ENCODE results near the gene LETM1. TPM values are rescaled to one million over a fixed set of nuclear protein-coding genes. Genes with fewer than 3 reads are reported as not detected.

Gene LETM1
- total RNA-seq, 5 donors from 2014 or later (not counting 1 experiment from before 2014, with no cell fraction given): 35.4 to 60.3 (median 53.5) TPM

- peaks cover 23 to 47% of the 10 kb centered on the region in 2 experiments for H3K4me1 ChIP-seq (ENCODE audit: control insufficient read depth in 1 of 2, extremely low read depth in 1 of 2, insufficient read depth in 2 of 2, low read length in 2 of 2)
- Mint-ChIP-seq H3K36me3 (no peaks in the 10 kb centered on the region), H3K4me1 (peaks cover 30 to 38% (median 33%) of the 10 kb centered on the region in 3 donors), H3K27me3 (no peaks in the 10 kb centered on the region), H3K27ac (peak overlapping the region in 1 of 2 donors; percentile 34), H3K9me3 (no peaks in the 10 kb centered on the region), H3K4me3 (no peak overlapping the region)
- ATAC-seq (replicated peaks in 1 of 4) (no peak), DNase-seq (no peak)
- POLR2A ChIA-PET: no interaction called here
- H3K27ac ChIP-seq (ENCODE audit: low read length): no peak overlapping the region
- H3K36me3 ChIP-seq (ENCODE audit: control insufficient read depth in 2 of 2, extremely low read depth in 1 of 2, insufficient read depth in 1 of 2, low read length in 1 of 2): peaks cover 0 to 5% of the 10 kb centered on the region in 2 donors
- peaks cover 0 to 7% of the 10 kb centered on the region in 2 experiments for H3K27me3 ChIP-seq (replicated peaks in 1 of 2; ENCODE audit: control insufficient read depth in 2 of 2, extremely low read depth in 1 of 2, insufficient read depth in 2 of 2, low read length in 1 of 2)
- no peaks in the 10 kb centered on the region for H3K9me3 ChIP-seq
- H3K4me3 ChIP-seq (ENCODE audit: control insufficient read depth in 1 of 2, extremely low read depth in 1 of 2, low read length in 1 of 2): no peak overlapping the region
- CTCF ChIA-PET: interaction anchor here in 1 of 2 donors (0.9 kb wide), 1 partner anchor 46 kb away, joined by 3 read pairs; no protein-coding TSS in a partner anchor
- 91% methylated on average over 5 of the region's 5 CpGs for WGBS (ENCODE audit: insufficient coverage)
These were observed 2.0 kb upstream of the LETM1 start for GRCh38 chr4:1857931-1858330.

GRCh38 chr4:1856943-1857699 lies 1.2 kb upstream of the LETM1 start:
- 33% methylated on average over 19 of the region's 32 CpGs for WGBS (ENCODE audit: insufficient coverage)
- DNase-seq: no peak

GRCh38 chr4:1855333-1856070 lies 454 bp downstream of the LETM1 start:
- Histone ChIP-seq H3K27ac (ENCODE audit: low read length) (peak overlapping the region; percentile 9), H3K9me3 (no peaks in the 10 kb centered on the region), H3K27me3 (replicated peaks in 1 of 2; ENCODE audit: control insufficient read depth in 2 of 2, extremely low read depth in 1 of 2, insufficient read depth in 2 of 2, low read length in 1 of 2) (peaks cover 0 to 3% of the 10 kb centered on the region in 2 experiments), H3K4me3 (ENCODE audit: control insufficient read depth in 1 of 2, extremely low read depth in 1 of 2, low read length in 1 of 2) (peak overlapping the region; percentile 52 to 86), H3K36me3 (ENCODE audit: control insufficient read depth in 2 of 2, extremely low read depth in 1 of 2, insufficient read depth in 1 of 2, low read length in 1 of 2) (peaks cover 0 to 5% of the 10 kb centered on the region in 2 donors), H3K4me1 (ENCODE audit: control insufficient read depth in 1 of 2, extremely low read depth in 1 of 2, insufficient read depth in 2 of 2, low read length in 2 of 2) (peaks cover 19 to 51% of the 10 kb centered on the region in 2 experiments)
- under 1% methylated on average over 92 of the region's 92 CpGs for WGBS (ENCODE audit: insufficient coverage)
- DNase-seq (peak in 6 of 35 experiments; percentile 4 to 34 (median 8)), ATAC-seq (replicated peaks in 1 of 4) (peak; percentile 19 to 28 (median 26))
- Mint-ChIP-seq H3K9me3 (no peaks in the 10 kb centered on the region), H3K27me3 (no peaks in the 10 kb centered on the region), H3K36me3 (no peaks in the 10 kb centered on the region), H3K27ac (no peak overlapping the region), H3K4me3 (peak overlapping the region; percentile 75 to 85 (median 84)), H3K4me1 (peaks cover 38 to 48% (median 42%) of the 10 kb centered on the region in 3 donors)
- ChIA-PET CTCF (no interaction called here), POLR2A (interaction anchor here in 1 of 2 donors (0.6 to 0.7 kb wide), 2 partner anchors 15 to 1137 kb away, joined by 3 read pairs; partner anchors contain the start of gene NSD2)

More at GRCh38 chr4:1856943-1857699, 1.2 kb upstream of the LETM1 start:
- H3K27me3 ChIP-seq (replicated peaks in 1 of 2; ENCODE audit: control insufficient read depth in 2 of 2, extremely low read depth in 1 of 2, insufficient read depth in 2 of 2, low read length in 1 of 2): peaks cover 0 to 3% of the 10 kb centered on the region in 2 experiments
- no peak for ATAC-seq (replicated peaks in 1 of 4)
- Mint-ChIP-seq H3K9me3 (no peaks in the 10 kb centered on the region), H3K36me3 (no peaks in the 10 kb centered on the region), H3K4me1 (peaks cover 33 to 41% (median 36%) of the 10 kb centered on the region in 3 donors), H3K27ac (peak overlapping the region; percentile 19 to 74), H3K27me3 (no peaks in the 10 kb centered on the region), H3K4me3 (peak overlapping the region; percentile 73 to 79 (median 75))
- ChIA-PET CTCF (interaction anchor here in 1 of 2 donors (0.9 kb wide), 1 partner anchor 47 kb away, joined by 3 read pairs; no protein-coding TSS in a partner anchor), POLR2A (no interaction called here)
- H3K4me1 ChIP-seq (ENCODE audit: control insufficient read depth in 1 of 2, extremely low read depth in 1 of 2, insufficient read depth in 2 of 2, low read length in 2 of 2): peaks cover 20 to 47% of the 10 kb centered on the region in 2 experiments
- no peak overlapping the region for H3K27ac ChIP-seq (ENCODE audit: low read length)
- H3K9me3 ChIP-seq: no peaks in the 10 kb centered on the region
- H3K4me3 ChIP-seq (ENCODE audit: control insufficient read depth in 1 of 2, extremely low read depth in 1 of 2, low read length in 1 of 2): peak overlapping the region; percentile 76 to 86
- peaks cover 0 to 5% of the 10 kb centered on the region in 2 donors for H3K36me3 ChIP-seq (ENCODE audit: control insufficient read depth in 2 of 2, extremely low read depth in 1 of 2, insufficient read depth in 1 of 2, low read length in 1 of 2)

DNA sequence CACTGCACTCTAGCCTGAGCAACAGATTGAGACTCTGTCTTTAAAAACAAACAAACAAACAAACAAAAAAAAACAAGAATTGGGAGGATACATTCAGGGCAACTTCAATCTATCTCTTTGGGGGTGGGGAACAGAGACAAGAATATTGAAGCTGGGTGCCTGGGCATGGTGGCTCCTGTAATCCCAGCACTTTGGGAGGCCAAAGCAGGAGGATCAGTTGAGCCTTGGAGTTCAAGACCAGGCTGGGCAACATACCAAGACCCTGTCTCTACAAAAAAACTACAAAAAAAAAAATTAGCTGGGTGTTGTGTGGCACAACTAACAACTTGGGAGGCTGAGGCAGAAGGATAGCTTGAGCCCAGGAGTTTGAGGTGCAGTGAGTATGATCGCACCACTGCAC lies 1.2 kb downstream of the LETM1 start:
- no peak for DNase-seq
- H3K27ac Mint-ChIP-seq: no peak overlapping the region
- no peaks in the 10 kb centered on the region for H3K27me3 Mint-ChIP-seq
- H3K4me3 Mint-ChIP-seq: peak overlapping the region; percentile 75 to 85 (median 84)
- H3K27me3 ChIP-seq (replicated peaks in 1 of 2; ENCODE audit: control insufficient read depth in 2 of 2, extremely low read depth in 1 of 2, insufficient read depth in 2 of 2, low read length in 1 of 2): peaks cover 0 to 3% of the 10 kb centered on the region in 2 experiments
- H3K36me3 ChIP-seq (ENCODE audit: control insufficient read depth in 2 of 2, extremely low read depth in 1 of 2, insufficient read depth in 1 of 2, low read length in 1 of 2): peaks cover 0 to 5% of the 10 kb centered on the region in 2 donors
- no peaks in the 10 kb centered on the region for H3K9me3 ChIP-seq
- H3K4me3 ChIP-seq (ENCODE audit: control insufficient read depth in 1 of 2, extremely low read depth in 1 of 2, low read length in 1 of 2): peak overlapping the region; percentile 52 to 86
- H3K4me1 ChIP-seq (ENCODE audit: control insufficient read depth in 1 of 2, extremely low read depth in 1 of 2, insufficient read depth in 2 of 2, low read length in 2 of 2): peaks cover 19 to 51% of the 10 kb centered on the region in 2 experiments
- ATAC-seq (replicated peaks in 1 of 4): no peak
- no peak overlapping the region for H3K27ac ChIP-seq (ENCODE audit: low read length)
- ChIA-PET POLR2A (no interaction called here), CTCF (no interaction called here)
- peaks cover 38 to 51% (median 44%) of the 10 kb centered on the region in 3 donors for H3K4me1 Mint-ChIP-seq
- no CpG with 5 or more reads among the region's 1 CpG for WGBS (ENCODE audit: insufficient coverage)
- H3K9me3 Mint-ChIP-seq: no peaks in the 10 kb centered on the region
- H3K36me3 Mint-ChIP-seq: no peaks in the 10 kb centered on the region

DNA sequence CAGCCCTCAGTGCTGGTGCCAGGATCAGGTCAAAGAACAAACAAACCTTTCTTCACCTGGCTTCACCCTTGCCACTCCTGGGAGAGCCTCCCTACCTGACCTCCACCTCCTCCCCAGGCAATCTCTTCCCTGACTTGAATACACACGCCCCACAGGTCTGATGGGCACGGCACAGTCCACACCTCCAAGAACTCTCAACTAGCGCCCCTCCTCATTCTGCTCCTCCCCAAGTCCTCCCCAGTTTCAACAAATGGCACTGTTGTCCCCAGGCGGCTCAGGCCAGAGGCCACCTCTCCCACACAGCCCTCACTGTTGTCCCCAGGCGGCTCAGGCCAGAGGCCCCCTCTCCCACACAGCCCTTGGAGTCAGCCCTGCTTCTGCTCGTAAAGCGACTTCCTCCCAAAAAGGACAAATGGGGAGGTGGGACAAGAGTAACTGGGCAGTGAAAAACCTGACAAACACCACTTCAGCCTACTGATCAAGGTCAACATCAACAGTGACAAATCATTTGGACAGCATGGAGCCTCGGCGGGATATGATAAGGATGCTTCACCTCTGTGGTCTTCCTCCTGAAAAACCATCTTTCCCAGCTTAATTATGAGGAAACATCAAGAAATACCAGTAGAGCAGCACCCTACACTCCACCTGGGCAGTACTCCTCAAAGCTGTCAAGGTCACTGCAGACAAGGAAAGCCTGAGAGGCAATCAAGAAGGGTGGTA lies 2.9 kb downstream of the LETM1 start:
- ChIA-PET CTCF (no interaction called here), POLR2A (interaction anchor here in 1 of 2 donors (0.6 kb wide), 1 partner anchor 12 kb away, joined by 3 read pairs; no protein-coding TSS in a partner anchor)
- WGBS (ENCODE audit: insufficient coverage): 98% methylated on average over 6 of the region's 9 CpGs
- H3K36me3 Mint-ChIP-seq: peaks cover 4% of the 10 kb centered on the region
- no peaks in the 10 kb centered on the region for H3K27me3 Mint-ChIP-seq
- peaks cover 0 to 5% of the 10 kb centered on the region in 2 donors for H3K36me3 ChIP-seq (ENCODE audit: control insufficient read depth in 2 of 2, extremely low read depth in 1 of 2, insufficient read depth in 1 of 2, low read length in 1 of 2)
- H3K27ac ChIP-seq (ENCODE audit: low read length): no peak overlapping the region
- H3K4me1 ChIP-seq (ENCODE audit: control insufficient read depth in 1 of 2, extremely low read depth in 1 of 2, insufficient read depth in 2 of 2, low read length in 2 of 2): peaks cover 17 to 51% of the 10 kb centered on the region in 2 experiments
- DNase-seq (no peak), ATAC-seq (replicated peaks in 1 of 4) (no peak)
- peak overlapping the region in 1 of 2 donors; percentile 34 for H3K27ac Mint-ChIP-seq
- no peak overlapping the region for H3K4me3 Mint-ChIP-seq
- H3K27me3 ChIP-seq (replicated peaks in 1 of 2; ENCODE audit: control insufficient read depth in 2 of 2, extremely low read depth in 1 of 2, insufficient read depth in 2 of 2, low read length in 1 of 2): peaks cover 0 to 3% of the 10 kb centered on the region in 2 experiments
- H3K9me3 ChIP-seq: no peaks in the 10 kb centered on the region
- no peak overlapping the region for H3K4me3 ChIP-seq (ENCODE audit: control insufficient read depth in 1 of 2, extremely low read depth in 1 of 2, low read length in 1 of 2)
- peaks cover 38 to 51% (median 47%) of the 10 kb centered on the region in 3 donors for H3K4me1 Mint-ChIP-seq
- H3K9me3 Mint-ChIP-seq: no peaks in the 10 kb centered on the region

Data from T-cell (primary cell).